Fibroblast of the aortic adventitia (primary cell): Measurements from ENCODE around the gene BICD2. TPM values are rescaled to one million over a fixed set of nuclear protein-coding genes. Genes with fewer than 3 reads are reported as not detected.

ENCODE experiments used
- DNase-seq: peaks from one replicate; pipeline ENCODE4 v3.0.0-alpha.2; 2010; ENCODE audit warnings: low read depth
- H3K4me3 ChIP-seq: 2 replicates; pipeline ENCODE4 v1.5.1; 2011; ENCODE audit warnings: low read depth, mild to moderate bottlenecking, control low read depth, low read length, moderate library complexity
- CTCF ChIP-seq: IDR thresholded peaks from 2 replicates; pipeline ENCODE4 v1.5.1; 2011; ENCODE audit warnings: mild to moderate bottlenecking, low read length, control low read depth, inconsistent platforms; ENCODE audit not compliant: insufficient read depth
- total RNA-seq: library from RNA; depleted of rRNA; stranded (reverse); fragments of >200 nt; gene quantifications from 2 replicates; pipeline ENCODE4 v1.2.3, GENCODE V29; 2012; ENCODE audit warnings: low replicate concordance

BICD2 gene
- total RNA-seq, 1 donor: 39.7 TPM

GRCh38 chr9:92682269-92682668 lies 82.4 kb downstream of the BICD2 start:
- TF ChIP-seq CTCF: no peak
- H3K4me3 ChIP-seq: no peak overlapping the region
- DNase-seq: no peak

GRCh38 chr9:92680166-92681119 lies 84.2 kb downstream of the BICD2 start:
- H3K4me3 ChIP-seq: no peak overlapping the region
- no peak for TF ChIP-seq CTCF
- peak; percentile 59 for DNase-seq

- no peak for TF ChIP-seq CTCF
- no peak overlapping the region for H3K4me3 ChIP-seq
- DNase-seq: no peak
Measured at GRCh38 chr9:92679413-92680165, 85.0 kb downstream of the BICD2 start.

GRCh38 chr9:92671323-92671722 lies 93.3 kb downstream of the BICD2 start:
- peak overlapping the region; percentile 98 for H3K4me3 ChIP-seq
- TF ChIP-seq CTCF: no peak
- DNase-seq: peak; percentile 75

- H3K4me3 ChIP-seq: peak within 1 kb of the TSS; percentile 98
- no peak for TF ChIP-seq CTCF
- peak; percentile 98 for DNase-seq
Measured at GRCh38 chr9:92669890-92670708, 94.5 kb downstream of the BICD2 start, which contains the start of gene IPPK. Gene IPPK (minus strand): TSS chr9:92670131. CDS start chr9:92669988, 143 bp downstream.

GRCh38 chr9:92669527-92669889 lies 95.1 kb downstream of the BICD2 start:
- H3K4me3 ChIP-seq: peak overlapping the region; percentile 98
- DNase-seq: no peak
- no peak for TF ChIP-seq CTCF
